NCI-H1436 (cell line): ENCODE measurements around the gene B3GNT9.
A peak's percentile ranks its signal among the peaks of the same experiment; 100 is the strongest.

ENCODE experiments used
- DNase-seq: peaks from one replicate; lab custom pipeline; 2025; lab: John Stamatoyannopoulos, UW

B3GNT9 gene

DNA sequence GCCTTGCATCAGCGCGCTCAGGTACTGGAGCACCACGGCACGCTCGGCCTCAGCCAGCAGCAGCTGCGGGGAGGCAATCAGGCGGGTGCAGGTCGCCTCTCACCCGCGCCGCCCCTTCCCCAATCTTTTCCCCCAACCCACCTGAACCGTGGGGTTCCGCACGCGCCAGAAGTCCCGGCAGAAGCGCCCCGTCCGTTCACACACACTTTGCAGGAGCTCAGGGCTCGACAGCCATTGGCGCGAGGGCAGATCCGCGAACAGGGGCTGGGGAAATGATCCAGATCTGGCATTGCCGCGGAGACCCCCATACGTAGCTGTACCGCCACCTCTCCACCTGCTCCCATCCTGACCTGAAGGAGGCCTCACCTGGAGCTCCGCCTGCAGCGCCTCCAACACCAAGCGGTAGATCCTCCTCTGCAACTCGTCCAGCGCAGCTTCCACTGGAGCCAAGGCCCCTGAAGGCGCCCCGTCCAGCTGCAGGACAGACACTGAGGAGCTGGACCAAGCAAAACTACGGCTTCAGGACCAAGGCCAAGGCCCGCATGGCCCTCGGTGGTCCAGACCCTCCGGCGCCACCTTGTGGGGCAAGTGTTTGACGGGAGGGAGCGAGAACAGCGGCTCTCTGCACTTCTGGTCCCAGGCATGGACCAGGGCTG lies 34.3 kb upstream of the B3GNT9 start:
- peak; percentile 63 for DNase-seq

DNA sequence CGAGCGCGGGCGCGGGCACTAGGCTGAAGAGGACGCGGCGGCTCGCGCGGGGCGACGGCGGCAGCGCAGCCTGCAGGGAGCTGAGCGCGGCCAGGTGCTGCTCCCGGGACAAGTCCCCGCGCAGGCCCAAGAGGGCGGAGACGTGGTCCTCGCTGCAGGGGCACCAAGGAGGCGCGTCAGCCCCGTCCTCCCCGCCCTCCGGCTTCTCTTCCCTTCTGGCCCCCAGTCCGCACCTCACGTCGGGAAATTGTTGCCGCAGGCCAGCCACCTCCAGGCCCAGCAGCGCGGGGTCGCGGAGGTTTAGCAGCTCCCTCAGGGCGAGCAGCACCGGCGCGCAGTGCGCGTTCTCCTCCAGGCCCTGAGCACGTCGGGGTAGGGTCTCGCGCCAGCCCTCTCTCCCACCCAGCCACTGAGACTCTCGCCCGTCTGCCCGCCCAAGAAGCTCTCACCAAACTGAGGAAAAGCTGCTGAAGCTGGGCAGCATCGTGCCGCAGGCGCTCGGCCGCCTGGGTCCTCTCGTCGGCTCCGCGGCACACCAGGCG lies 33.7 kb upstream of the B3GNT9 start:
- no peak for DNase-seq

DNA sequence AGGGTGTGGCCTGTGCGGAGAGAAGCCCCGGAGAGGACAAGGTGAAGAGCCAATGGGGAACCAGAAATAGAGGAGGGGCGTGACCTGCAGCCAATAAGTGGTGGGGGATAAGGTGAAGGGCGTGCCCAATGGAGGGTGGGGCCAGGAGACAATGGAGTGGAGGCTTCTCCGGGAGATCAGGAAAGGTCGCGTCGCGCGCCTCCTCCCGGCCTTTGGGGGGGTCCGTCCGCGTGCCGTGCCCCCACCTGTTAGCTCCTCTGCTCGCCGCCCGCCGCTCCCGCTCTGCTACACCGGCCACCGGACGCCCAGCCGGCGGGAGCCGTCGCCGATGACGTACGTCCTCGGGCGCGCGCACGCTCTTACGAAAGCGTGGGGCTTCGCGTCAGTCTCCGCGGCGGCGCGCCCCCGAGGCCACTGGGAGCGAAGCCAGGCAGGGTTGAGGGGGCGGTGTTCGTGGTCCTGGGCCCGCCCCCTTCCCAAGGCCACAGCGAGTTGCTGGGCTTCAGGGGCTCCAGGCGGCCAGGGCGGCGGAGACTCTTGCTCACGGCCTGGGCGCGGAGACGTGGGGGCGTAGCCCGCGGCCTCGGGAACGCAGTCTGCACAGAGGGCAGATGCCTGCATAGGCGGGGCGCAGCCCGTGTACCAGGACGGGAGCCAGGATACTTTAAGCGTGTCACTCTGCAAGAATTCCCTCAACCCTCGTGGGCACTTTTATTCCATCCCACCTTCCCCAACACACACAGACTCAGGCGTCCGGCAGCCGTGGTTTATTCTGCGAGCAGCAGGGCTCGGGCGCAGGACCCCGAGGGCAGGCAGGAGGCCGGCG lies 33.0 kb upstream of the B3GNT9 start, which contains the start of gene MATCAP1:
Gene MATCAP1, minus strand, starts transcription at position 337 of the 826 bp plus-strand sequence. CDS start 3,353 bp downstream, outside the sequence.
- DNase-seq, result peak; percentile 97

DNA sequence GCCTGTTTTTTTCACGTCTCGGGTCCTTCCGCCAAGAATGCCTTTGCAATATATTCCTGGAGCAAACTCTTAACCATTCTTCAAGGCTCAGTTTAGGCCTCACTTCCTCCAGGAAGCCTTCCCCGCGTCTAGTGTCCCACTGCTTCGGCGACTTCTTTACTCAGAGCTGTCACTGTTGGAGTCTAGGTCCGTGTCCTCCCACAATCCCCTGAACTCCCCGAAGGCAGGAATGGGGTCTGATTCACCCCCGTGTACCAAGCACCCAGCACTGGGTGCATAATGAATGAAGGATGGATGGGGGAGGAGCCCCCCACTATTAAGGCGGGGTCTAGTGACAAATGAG lies 32.5 kb upstream of the B3GNT9 start:
- DNase-seq, result no peak

DNA sequence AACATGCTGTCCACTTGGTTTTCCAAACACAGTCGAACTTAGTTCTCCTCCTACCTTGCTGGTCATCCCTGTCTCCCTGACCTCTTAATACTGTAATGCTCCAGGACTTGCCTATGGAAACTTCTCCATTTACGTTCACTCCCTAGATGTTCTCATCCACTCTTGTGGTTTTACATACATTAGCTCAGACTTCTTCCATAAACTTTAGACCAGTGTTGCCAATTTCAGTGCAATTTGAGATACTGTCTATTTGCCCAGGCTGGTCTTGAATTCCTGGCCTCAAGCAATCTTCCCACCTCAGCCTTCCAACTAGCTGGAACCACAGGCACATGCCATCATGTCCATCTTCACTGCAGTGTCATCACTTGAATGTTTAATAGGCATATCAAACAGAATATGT lies 31.5 kb upstream of the B3GNT9 start:
- no peak for DNase-seq

DNA sequence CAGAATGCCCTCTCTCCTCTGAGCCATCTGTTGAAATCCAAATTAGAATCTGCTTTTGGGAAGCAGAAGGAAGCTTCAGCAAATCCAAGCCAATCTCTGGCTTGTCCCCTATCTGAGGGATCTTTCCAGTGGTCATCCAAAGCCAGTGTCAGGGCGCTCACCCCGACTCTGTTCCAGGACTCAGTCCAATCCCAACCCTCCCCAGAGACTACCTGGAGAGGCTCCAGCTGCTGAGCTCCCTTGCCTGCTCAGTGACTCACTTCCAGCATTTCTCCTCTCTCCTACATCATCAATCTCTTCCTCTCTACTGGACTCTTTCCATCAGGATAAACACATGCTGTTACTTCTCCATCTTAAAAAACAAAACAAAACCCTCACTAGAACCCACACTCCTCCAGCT lies 30.5 kb upstream of the B3GNT9 start:
- no peak for DNase-seq

DNA sequence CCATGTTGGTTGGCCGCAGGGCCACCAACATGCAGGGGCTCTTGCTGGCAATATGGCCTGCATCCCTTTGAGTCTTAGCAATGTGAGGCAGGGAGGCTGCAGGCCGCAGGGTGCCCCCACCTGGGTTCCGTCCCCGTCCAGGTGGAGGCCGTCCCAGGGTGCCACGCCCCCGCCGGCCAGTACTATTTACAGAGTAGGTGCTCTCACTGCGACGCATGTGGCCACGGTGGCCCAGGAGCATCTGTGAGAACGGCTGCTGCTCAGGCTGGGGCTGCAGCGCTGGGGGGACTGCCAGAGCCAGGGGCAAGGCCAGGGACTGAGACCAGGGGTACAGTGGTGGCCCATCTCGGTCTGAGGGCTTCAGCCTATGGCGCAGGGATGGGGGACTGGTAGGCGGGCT lies 29.4 kb upstream of the B3GNT9 start:
- DNase-seq, result no peak

DNA sequence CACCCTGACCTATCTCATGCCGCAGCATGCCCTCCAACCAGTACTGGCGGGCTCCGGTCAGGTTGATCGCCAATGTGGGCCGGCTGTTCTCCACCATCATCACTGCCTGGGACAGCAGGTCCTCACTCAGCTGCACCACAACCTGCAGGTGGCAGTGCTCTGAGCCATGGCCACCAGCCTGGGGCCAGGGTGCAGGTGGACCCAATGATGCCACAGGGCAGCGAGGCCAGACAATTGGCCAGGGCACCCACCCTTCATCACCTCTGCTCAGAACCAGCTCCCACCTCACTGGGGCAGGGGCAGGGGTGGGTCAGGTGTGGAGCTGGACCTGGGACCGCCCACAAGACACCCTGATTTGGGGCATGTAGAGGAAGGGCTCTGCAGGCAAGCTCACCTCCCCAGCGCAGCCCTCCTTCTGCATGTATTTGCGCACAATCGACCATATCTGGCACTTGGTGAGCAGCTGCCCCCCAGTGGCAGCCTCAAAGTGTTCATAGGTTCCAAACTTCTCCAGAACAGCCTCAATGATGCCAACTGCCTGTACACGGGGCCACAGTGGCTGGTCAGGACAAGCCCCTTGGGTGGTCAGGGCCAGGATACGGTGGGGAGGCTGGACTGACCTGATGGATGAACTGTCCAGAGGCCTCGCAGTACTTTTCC lies 28.8 kb upstream of the B3GNT9 start:
- DNase-seq, result no peak

DNA sequence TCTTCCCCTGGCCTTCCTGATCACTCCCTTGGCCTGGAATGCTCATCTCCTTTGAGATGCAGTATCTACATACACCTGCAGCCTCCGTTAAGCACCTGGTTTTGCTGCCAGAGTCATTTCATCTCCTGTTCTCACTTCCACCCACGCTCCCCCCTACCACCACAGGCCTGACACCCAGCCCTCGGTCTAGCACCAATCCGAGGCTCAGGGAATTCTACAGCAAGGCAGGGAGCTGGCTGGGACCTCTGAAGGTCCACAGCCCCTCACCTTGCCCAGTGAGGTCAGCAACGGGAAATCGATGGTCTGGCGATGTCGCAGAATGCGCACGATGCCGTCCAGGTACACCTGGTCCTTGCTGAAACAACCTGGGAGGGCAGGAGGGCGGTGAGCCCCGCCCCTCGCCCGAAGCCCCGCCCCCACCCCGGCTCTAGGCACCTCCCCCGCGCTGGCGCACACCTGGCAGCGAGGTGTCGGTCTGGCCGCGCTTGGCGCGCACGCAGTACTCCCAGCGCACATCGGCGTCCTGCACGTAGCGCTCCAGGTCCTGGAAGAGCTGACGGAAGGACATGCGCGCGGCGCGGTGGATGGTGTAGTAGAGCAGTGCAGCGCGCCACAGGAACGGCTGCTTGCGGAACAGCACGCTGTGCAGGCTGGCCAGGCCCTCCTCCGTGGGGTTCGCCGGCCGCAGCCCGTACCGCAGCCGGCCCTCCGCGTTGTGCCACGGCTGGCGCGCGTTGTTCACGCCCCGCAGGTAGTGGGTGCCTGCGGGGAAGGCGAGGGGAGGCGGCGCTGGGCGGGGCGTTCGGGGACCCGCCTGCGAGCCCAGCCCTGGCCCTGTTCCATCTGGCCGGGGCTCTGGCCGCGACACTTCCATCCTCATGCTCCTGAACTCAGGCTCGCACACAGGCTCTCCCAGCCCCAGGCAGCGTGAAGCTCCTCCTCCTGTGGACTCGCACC lies 27.2 kb upstream of the B3GNT9 start:
- peak; percentile 83 for DNase-seq

DNA sequence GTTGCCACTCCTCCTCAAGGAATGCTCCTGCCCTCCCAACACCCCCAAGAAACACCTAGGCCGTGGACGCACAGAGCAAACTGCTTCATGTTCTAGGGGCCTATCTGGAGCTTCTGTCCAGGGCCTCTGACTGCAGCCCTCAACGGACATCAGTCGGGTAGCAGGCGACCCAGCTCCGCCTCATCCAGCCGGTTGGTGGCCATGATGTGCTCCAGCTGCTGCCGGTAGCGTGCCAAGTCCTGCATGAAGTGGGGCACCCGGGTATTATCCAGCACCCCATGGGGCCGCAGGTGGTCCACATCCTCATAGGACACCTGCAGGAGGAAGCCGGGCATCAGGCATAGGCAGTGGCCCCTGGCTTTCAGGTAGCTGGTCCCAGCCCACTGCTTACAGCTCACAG lies 25.9 kb upstream of the B3GNT9 start:
- no peak for DNase-seq

DNA sequence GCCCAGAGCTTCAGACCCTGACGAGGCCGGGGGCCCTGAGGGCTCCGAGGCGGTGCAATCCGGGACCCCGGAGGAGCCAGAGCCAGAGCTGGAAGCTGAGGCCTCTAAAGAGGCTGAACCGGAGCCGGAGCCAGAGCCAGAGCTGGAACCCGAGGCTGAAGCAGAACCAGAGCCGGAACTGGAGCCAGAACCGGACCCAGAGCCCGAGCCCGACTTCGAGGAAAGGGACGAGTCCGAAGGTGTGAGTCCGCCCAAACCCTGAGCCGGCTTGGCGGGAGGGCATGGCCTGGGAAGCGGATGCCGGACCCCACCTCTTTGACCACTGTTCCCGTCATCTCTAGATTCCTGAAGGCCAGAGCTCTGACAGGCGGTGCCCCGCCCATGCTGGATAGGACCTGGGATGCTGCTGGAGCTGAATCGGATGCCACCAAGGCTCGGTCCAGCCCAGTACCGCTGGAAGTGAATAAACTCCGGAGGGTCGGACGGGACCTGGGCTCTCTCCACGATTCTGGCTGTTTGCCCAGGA lies 24.0 kb upstream of the B3GNT9 start:
- DNase-seq, result no peak

DNA sequence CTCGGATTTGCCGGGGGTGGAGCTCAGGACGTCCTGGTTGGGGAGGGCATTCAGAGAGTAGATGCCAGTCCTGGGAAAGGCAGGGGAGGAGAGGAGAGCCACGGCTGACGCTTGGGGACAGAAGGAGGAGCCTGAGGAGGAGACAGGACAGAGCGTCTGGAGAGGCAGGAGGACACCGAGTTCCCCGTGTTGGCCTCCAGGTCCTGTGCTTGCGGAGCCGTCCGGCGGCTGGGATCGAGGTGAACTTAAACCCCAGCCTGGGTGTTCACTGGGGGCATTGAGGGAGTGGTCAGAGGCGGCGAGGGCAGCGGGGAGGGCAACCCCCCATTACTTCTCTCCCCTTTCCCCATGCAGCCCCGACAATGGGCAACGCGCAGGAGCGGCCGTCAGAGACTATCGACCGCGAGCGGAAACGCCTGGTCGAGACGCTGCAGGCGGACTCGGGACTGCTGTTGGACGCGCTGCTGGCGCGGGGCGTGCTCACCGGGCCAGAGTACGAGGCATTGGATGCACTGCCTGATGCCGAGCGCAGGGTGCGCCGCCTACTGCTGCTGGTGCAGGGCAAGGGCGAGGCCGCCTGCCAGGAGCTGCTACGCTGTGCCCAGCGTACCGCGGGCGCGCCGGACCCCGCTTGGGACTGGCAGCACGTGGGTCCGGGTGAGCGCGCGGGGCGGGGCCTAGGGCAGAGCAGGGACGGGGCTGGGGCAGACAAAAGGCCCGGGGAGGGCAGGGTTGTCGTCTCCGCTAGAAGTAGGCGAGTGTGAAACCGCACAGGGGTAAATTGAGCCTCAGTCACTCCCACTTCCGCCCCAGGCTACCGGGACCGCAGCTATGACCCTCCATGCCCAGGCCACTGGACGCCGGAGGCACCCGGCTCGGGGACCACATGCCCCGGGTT lies 23.3 kb upstream of the B3GNT9 start:
- peak; percentile 78 for DNase-seq

DNA sequence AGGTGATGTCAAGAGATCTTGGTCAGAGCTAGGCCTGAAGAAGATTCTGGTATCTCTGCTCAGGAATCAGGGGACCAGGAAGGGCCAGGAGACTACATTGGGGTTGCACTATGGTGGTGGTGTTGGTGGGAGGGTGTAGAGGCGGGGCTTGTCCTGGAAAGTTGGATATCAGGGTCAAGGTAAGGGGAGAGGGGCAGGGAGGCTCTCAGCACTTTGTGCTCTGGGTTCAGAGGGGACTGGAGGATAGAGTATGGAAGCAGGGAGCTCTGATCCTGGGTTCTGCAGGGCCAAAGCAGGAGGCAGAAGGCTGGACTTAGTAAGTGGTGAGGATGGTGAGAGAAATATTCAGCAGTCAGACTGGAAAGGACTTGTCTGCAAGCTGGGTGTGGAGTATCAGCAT lies 22.5 kb upstream of the B3GNT9 start:
- DNase-seq, result no peak

DNA sequence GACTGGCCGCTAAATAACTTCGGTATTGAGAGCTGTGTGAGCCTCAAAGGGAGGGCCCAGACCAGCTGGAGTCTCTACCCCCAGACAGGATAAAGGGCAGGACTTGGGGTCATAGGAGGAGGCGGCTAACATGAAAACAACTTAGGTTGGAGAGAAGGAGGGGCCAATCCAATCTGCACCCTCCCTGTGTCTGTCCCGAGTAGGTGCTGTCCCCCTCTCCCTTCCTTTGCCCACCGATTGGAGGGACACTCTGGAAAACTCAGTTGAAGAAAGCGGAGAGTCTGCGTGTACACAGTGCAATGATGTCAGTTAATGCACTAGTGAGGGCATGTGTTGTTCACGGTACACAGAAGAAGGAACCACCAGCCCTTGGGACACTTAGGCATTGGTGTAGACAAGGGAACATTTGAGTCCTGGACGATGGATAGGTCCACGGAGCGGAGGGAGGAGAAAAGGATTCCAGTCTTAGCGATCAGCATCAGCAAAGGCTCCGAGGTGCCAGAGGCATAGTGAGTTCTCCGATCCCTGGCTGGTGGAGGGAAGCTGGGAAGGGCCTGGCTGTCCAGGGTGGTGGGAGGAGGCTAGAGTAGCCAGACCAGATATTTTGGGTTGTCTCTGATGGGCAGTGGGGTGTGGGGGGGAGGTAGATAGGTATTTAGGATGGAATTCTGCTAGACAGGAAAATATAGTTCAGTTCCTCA lies 20.3 kb upstream of the B3GNT9 start:
- no peak for DNase-seq

DNA sequence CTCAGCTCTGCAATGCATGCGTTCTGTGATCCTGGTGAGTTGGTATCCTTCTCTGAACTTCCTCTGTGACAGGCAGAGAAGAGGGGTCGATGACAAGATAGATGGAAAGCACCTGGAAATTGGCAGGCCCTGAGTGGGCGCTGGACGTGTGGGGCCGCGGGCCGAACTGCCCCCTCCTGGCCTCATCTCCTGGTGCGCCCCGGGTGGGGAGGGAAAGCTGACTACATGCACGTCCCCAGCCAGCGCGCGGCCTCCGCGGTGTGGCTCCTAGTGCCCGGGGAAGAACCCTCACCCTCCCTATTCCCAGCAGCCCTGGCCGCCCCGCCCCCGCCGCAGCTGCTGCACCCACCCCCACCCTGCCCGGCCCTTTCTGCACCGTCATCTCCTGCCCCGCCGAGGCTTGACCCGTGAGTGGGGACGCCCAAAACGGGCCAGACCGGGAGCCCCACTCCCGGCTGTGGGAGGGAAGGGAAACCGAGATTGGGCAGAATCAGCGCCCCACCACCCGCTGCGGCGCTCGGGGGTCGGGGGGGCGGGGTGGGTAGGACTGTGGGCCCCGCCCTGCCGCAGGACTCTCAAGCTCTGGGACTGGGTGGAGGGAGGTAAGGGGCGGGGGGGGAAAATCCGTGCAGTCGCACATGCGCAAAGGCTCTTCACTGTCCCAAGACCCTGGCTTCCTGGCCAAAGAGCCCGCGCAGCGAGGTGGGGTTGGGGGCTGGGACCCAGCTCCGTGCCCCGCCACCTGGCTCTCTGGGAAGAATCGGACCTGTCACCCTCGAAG lies 19.6 kb upstream of the B3GNT9 start, which contains the start of gene NOL3:
Gene NOL3, plus strand, starts transcription at position 371 of the 781 bp plus-strand sequence.
- peak; percentile 79 for DNase-seq

DNA sequence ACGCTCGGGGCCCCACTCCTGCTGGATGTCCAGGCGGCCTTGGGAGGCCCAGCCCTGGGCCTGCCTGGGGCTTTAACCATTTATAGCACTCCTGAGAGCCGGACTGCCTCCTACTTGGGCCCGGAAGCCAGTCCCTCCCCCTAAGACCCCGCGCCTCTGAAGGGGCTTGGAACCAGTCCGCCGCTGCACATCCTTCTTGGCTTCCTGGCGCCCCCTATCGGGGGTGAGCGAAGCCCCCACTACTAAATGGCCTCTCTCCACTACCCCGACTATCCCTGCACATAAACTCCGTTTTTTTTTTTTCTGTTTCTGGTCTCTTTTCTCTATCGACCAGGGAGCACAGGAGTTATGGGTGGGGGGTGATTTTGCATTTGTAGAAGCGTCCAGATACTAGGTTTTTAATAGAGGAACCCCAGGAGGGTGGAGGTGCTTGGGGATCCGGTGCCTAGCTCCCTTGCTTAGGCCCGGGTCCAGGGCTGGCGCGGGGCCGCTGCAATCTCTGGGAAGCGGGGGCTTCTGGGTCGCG lies 18.9 kb upstream of the B3GNT9 start:
- DNase-seq, result peak; percentile 75

DNA sequence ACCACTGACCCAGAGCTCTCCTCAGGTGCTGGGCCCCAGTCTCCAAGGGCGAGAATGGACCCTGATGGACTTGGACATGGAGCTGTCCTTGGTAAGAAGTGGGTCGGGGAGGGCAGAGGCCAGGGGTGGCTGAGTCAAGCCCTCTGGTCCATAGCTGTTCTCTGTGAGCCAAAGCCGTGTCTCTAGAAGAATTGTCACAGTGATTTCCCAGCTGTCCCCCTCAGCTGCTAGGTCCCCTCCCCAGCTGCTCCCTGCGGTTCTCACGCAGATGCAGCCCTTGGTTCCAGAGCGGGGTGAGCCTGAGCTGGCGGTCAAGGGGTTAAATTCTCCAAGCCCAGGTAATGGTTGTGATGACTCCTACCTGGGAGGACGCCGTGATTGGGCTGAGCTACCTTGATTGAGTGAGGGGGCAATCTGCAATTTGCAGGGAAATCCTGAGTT lies 18.2 kb upstream of the B3GNT9 start:
- no peak for DNase-seq

DNA sequence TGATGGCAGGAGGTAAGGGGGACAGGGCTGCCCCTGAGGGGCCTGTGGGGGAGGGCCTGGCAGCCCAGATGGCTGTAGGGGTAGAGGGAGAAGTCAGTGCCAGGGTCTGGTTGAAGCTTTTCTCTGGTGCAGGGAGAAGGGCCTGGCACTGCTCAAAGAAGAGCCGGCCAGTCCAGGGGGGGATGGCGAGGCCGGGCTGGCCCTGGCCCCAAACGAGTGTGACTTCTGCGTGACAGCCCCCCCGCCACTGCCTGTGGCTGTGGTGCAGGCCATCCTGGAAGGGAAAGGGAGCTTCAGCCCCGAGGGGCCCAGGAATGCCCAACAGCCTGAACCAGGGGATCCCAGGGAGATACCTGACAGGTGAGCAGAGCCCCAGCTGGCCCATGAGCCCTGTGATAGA lies 16.8 kb upstream of the B3GNT9 start:
- DNase-seq, result no peak
